SKM-1 (cell line): Measurements from ENCODE around the gene ROR1.
"Not testable (repeated sequence)": the region's sequence is repeated elsewhere in the genome, so short reads cannot be mapped to it uniquely, and the experiment has no call there.

Experiments
- DNase-seq: peaks from one replicate; lab custom pipeline; 2025; ENCODE audit not compliant: unreplicated experiment; lab: John Stamatoyannopoulos, UW

The ROR1 gene

GRCh38 chr1:63758791-63759190, 15.0 kb upstream of the ROR1 start:
- DNase-seq: no peak

GRCh38 chr1:63759778-63760177, 14.0 kb upstream of the ROR1 start:
- DNase-seq: peak; percentile 39

DNA sequence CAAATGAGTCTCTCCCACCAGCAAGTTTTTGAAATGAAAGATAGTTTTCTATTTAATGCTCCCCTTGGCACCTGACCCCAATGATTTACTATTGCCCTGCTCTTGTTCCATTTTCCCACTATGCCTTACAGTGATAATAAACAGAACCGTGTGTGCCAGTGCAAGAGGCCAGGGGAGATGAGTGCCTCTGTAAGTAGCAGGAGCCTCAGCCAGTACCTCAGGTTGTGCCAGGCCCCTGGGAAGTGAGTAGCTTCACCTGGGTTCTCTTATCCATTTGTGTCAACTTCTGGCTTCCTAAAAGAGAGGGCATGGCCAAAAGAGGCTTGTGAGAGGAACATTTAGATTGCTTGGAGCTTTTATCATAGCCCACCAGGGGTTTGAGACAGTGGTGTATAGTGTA, 3.4 kb upstream of the ROR1 start:
- DNase-seq: no peak

- DNase-seq: no peak
Measured at GRCh38 chr1:63772201-63772600, 1.6 kb upstream of the ROR1 start.

- no peak for DNase-seq
Measured at GRCh38 chr1:63772876-63773275, 941 bp upstream of the ROR1 start.

DNA sequence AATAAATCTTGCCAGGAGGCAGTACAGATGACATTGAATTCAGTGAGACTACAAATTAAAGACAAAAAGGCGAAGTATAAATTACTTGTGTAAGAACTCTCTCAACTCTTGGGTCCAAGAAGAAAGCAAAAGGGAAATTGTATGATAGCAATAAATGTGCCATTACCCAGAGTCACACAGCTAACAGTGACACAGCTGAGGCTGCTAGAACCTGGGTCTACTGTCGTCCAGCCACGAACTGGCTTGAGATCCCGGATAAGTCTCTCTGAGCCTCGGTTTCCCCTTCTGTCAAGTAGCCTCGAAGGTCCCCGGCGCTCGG, 362 bp upstream of the ROR1 start:
- no peak for DNase-seq

DNA sequence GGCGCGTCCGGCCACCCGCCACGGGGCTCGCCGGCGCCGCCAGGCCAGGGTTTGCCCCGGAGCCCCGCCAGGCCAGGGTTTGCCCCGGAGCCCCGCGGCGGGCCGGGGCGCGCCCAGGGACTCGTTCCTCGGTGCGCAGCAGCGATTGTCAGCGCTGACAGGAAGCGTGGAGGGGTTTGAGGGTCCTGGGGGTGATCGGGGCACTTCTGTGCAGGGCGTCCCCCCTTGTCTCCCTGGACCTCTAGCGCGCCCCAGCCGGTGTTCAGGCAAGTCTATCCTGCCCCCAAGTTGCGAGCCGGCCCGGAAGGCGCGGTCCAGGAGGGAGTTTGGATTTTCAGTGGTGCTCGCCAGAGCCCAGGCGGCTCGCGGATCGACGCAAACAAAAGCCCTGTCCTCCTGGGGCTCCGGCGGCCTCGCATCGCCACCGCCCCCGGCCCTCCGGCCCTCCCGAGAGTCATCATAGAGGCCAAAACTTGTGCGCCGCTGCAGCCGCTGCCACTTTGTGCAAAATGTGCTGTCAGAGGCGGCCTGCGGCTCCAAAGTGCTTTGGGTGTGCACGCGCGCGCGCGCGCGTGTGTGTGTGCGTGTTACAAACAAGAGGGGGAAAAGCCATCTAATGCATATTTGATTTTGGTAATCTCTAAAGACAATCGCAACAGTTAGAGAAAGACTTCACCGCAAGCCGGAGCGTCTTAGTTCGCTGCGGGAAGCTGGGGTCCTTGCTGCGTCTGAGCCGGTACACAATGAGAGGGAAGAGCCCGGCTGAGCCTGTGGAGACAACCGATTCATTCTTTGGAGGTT, 1.0 kb downstream of the ROR1 start:
- DNase-seq: no peak

DNA sequence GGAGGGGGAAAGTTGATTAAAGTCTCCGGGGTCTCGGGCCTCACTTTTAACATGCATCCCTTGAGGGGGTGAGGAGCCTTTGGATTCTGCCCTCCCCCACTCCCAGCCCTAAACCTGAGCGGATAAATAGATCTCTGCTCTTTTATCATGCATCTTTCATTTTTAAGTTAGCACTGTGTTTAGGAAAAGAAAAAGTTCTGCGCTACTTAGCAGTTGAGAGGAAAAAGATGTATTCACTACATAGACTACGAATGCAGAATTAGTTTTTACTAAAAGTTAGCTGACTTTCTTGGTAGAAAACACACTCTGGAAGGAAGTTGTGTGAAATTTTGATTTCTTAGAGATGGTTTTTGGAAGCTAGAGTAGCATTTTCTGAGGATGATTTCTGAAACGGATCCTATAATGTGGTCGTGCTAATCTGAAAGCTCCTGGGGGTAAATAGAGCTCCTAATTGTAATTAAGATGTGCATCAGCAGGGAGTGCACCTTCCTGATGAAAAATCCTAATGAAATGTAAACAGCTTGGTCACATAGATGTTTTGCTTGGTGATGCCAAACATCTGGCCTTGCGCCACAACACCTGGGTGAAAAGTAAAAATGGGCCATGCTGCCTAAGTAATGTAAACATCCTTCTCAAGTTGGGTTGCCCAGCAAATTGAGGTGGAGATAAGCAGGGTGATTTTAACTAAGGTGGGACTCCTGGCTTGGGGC, 1.8 kb downstream of the ROR1 start:
- DNase-seq: no peak

DNA sequence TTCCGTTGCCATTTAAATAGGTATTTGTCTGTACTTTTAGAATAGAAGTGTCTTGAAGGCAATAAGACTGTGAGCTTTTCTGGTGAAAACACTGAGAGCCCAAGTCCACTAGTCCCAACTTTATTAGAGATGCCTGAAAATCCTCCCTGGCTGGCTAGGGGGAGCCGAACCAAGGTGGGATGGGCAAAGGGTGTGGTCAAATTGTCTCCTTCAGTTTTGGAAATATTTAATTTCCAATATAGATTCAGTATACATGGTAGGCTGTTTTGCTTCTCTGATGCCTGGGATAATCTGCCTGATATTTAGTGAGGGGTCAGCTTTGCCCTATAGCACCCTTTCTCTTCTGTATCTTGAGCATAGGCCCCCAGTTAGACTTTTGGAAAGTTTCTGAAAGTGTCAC, 3.5 kb downstream of the ROR1 start:
- no peak for DNase-seq

GRCh38 chr1:63777965-63778880, 4.4 kb downstream of the ROR1 start:
- DNase-seq: no peak

- DNase-seq: no peak
Measured at GRCh38 chr1:63779338-63780211, 5.8 kb downstream of the ROR1 start.

DNA sequence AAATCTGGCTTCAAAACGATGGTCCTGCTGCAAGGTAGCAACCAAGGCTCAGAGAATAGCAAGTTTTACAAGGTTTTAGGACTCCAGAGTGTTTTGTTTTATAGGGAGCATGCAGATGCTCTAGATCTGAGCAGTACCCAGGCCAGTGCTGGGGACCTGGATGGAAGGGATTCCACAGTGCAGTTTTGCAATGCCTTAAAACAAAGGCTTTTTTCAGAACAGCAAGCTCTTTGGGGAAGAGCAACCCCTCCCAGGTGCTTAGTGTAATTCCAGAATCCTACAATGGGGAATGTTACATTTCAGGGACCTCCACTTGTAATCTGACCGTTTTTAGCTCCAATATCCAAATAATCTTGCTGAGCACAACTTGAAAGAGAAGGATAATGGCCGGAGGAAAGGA, 6.7 kb downstream of the ROR1 start:
- DNase-seq: no peak

DNA sequence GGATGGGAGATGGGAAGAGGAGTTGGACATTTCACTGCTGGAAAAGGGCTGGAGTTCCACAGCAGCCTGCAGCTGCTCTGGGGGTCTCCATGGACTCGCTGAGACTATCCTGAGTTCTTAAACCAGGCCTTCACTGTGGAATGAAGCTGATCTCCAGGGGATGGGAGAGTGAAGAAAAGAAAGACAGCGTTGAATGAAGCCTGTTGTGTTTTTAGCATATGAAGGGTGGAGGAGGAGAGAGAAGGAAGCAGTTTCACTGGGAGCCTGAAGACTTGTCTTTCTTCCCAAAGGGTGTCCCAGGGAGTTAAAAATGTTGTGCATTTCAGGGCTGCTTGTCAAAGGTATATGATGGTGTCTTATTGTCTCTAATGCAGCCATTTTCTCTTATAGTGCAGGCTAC, 9.2 kb downstream of the ROR1 start:
- DNase-seq: no peak

- no peak for DNase-seq
Measured at GRCh38 chr1:63784083-63784482, 10.3 kb downstream of the ROR1 start.

DNA sequence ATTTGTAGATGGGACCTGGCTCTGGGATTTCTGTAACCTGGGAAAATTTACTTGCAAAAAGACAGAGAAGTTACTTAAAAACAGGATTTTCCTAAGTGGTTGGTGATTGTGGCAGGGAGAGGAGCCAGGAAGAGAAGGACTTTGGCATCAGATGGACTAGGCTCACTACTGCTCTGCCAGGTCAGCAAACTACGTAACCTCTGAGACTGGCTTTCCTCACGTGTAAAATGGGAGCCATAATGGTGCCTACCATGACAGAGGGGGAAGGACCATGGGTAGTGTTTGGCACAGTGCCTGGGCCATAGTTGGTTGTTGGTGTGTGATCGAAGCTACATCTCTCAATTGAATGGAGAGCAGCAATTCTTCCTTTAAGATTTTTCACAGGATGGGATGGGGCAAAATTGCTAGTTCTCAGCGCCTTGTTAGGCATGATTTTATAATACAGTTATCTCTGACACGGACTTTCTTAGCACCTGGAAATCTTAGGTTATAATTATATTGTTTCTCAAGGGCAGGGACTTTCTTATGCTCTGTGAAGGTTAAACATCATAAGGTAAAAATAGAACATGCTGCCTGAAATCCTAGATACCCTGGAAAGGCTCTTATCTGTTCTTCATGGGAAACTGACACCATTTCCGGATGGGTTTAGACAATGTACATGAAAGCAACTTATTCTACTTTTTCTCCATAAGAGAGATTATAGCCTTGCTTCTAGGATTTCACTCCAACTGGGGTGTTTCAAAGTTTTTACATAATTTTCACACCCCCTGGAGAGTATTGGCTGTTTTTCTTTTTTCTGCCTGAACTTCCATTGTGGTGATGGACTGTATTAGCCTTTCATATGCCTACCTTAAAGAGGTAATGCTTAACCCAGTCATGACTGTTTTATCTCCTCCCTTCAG, 10.9 kb downstream of the ROR1 start:
- DNase-seq: no peak

DNA sequence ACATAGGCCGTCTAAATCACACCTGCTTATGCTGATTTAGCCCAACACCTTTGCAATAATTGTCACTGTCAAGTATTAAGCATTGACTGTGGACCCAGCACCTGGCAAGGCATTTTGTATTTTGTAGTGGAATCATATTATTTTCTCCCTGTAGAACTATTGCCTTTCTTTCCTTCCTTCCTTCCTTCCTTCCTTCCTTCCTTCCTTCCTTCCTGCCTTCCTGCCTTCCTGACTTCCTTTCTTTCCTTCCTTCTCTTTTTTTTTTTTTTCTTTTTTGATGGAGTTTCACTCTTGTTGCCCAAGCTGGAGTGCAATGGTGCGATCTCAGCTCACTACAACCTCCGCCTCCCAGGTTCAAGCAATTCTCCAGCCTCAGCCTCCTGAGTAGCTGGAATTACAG, 13.5 kb downstream of the ROR1 start:
- DNase-seq: not testable (repeated sequence)

GRCh38 chr1:63787875-63788274, 14.1 kb downstream of the ROR1 start:
- no peak for DNase-seq

DNA sequence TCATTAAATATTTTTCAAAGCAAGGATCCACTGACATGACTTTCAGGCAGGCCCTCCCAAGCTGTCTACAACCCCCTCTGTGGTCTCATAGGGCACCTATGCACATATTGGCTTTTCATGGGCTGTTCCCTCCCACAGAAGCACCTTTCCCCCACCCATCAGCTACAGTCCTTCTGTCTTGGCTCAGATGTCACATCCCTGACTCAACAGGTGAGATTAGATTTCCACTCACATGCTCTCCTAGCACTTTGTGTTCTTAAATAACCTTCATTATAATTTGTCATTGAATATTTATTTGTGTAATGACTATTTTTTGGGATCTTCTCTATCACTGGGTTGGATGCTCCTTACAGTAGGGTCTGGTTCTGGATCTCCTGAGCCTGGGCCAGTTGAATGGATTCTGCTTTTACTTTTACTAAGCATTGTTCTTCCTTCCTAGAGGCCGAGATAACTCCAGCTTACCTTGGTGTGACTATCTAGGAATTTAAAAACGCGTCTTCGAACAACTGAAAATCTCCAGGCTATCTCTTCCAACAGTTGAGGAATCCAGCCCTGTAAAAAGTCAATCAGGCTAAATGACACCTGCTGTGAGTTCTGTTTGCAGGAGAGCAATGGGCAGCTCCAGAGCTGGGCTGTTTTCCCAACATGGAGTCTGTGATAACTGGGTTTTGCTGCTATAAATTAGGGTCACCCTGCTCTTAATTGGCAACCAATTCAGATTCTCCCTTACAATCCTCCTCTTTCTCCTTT, 16.2 kb downstream of the ROR1 start:
- no peak for DNase-seq

- no peak for DNase-seq
Measured at GRCh38 chr1:63790989-63791388, 17.2 kb downstream of the ROR1 start.
